ENCODE measurements around the gene ARHGAP22. TPM values are rescaled to one million over a fixed set of nuclear protein-coding genes. Genes with fewer than 3 reads are reported as not detected.

ARHGAP22 gene
- total RNA-seq, 3 donors from 2014 or later: 2.6 to 8.2 (median 4.8) TPM

DNA sequence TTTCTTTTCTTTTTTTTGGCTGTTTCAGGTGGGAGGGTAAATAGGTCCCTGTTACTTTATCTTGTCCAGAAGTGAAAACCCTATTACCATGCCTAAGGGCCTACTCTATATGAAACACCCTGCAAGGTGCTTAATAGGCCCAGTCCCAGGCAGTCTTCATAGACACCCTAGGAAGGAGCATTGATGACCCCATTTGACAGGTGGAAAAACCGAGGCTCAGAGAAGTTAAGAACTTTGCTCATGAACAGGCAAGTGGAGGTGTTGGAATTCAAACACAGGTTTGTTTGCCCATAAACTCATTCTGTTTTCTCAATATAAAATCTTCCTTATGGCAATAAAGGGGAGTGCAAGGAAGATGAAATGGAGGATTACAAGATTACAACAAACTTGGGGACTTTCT lies 115.8 kb downstream of the ARHGAP22 start:
- intact Hi-C loops (cut with DNase I; ENCODE audit: low total_unique reads): no loop called here
- no peak for DNase-seq (ENCODE audit: low spot score in 2 of 2)
- TF ChIP-seq, protein P1, sequence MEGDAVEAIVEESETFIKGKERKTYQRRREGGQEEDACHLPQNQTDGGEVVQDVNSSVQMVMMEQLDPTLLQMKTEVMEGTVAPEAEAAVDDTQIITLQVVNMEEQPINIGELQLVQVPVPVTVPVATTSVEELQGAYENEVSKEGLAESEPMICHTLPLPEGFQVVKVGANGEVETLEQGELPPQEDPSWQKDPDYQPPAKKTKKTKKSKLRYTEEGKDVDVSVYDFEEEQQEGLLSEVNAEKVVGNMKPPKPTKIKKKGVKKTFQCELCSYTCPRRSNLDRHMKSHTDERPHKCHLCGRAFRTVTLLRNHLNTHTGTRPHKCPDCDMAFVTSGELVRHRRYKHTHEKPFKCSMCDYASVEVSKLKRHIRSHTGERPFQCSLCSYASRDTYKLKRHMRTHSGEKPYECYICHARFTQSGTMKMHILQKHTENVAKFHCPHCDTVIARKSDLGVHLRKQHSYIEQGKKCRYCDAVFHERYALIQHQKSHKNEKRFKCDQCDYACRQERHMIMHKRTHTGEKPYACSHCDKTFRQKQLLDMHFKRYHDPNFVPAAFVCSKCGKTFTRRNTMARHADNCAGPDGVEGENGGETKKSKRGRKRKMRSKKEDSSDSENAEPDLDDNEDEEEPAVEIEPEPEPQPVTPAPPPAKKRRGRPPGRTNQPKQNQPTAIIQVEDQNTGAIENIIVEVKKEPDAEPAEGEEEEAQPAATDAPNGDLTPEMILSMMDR (IDR thresholded peaks at IDR 0.05): no peak
- TF ChIP-seq POLR2A (IDR thresholded peaks at IDR 0.05): no peak
- TF ChIP-seq POLR2AphosphoS5 (IDR thresholded peaks at IDR 0.05): no peak

DNA sequence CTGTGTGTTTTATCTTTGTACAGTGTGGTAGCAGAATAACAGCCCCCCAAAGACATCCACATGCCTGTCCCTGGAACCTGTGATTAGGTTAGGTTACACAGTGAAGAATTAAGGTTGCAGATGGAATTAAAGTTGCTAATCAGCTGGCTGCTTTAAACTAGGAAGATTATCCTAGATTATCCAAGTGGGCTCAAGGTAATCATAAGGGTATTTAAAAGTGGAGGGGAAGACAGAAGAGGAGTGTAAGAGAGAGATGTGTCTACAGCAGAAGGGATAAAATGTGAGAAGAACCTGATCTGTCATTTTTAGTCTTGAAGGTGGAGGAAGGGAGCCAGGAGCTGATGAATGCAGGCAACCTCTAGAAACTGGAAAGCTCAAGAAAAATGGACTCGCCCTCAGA lies 117.6 kb downstream of the ARHGAP22 start:
- H3K9me3 ChIP-seq: no peaks in the 10 kb centered on the region
- no peaks in the 10 kb centered on the region for H3K27me3 ChIP-seq

More for the DNA sequence above, 115.8 kb downstream of the ARHGAP22 start:
- Histone ChIP-seq H3K4me1 (no peaks in the 10 kb centered on the region), H3K9me3 (no peaks in the 10 kb centered on the region), H3K4me3 (no peak overlapping the region), H3K27ac (no peak overlapping the region), H3K36me3 (no peaks in the 10 kb centered on the region), H3K27me3 (no peaks in the 10 kb centered on the region)

DNA sequence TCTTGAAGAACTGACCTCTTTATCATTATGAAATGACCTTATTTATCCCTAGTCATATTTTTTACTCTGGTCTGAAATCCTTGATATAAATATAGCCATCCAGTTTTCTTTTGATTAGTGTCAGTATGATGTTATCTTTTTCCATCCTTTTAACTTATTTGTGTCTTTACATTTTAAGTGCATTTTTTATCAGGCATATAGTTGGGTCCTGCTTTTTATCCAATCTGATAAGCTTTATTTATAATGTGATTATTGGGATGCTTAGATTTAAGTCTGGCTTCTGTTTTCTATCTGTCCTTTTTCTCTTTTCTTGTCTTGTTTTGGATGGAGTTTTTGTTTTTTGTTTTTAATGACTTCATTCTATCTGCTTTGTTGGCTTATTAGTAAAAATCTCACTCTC lies 119.2 kb downstream of the ARHGAP22 start:
- Histone ChIP-seq H3K27me3 (no peaks in the 10 kb centered on the region), H3K4me1 (no peaks in the 10 kb centered on the region), H3K9me3 (no peaks in the 10 kb centered on the region), H3K4me3 (no peak overlapping the region), H3K36me3 (no peaks in the 10 kb centered on the region), H3K27ac (no peak overlapping the region)
- TF ChIP-seq, protein P1 (IDR thresholded peaks at IDR 0.05): no peak
- no peak for TF ChIP-seq POLR2A (IDR thresholded peaks at IDR 0.05)
- no peak for TF ChIP-seq POLR2AphosphoS5 (IDR thresholded peaks at IDR 0.05)
- intact Hi-C loops (cut with DNase I; ENCODE audit: low total_unique reads): no loop called here
- DNase-seq (ENCODE audit: low spot score in 2 of 2): no peak

More for the DNA sequence above, 117.6 kb downstream of the ARHGAP22 start:
- TF ChIP-seq, protein P1 (IDR thresholded peaks at IDR 0.05): no peak
- no peak for TF ChIP-seq POLR2A (IDR thresholded peaks at IDR 0.05)
- TF ChIP-seq POLR2AphosphoS5 (IDR thresholded peaks at IDR 0.05): no peak
- intact Hi-C loops (cut with DNase I; ENCODE audit: low total_unique reads): no loop called here
- Histone ChIP-seq H3K4me1 (no peaks in the 10 kb centered on the region), H3K36me3 (no peaks in the 10 kb centered on the region), H3K4me3 (no peak overlapping the region), H3K27ac (no peak overlapping the region)
- DNase-seq (ENCODE audit: low spot score in 2 of 2): no peak

- intact Hi-C loops (cut with DNase I; ENCODE audit: low total_unique reads): no loop called here
- TF ChIP-seq POLR2A (IDR thresholded peaks at IDR 0.05): no peak
- TF ChIP-seq, protein P1 (IDR thresholded peaks at IDR 0.05): no peak
- no peak for TF ChIP-seq POLR2AphosphoS5 (IDR thresholded peaks at IDR 0.05)
- H3K27me3 ChIP-seq: no peaks in the 10 kb centered on the region
- H3K27ac ChIP-seq: no peak overlapping the region
- H3K36me3 ChIP-seq: no peaks in the 10 kb centered on the region
- peak in 1 of 2 donors; percentile 7 for DNase-seq (ENCODE audit: low spot score in 2 of 2)
- H3K4me1 ChIP-seq: no peaks in the 10 kb centered on the region
- no peaks in the 10 kb centered on the region for H3K9me3 ChIP-seq
- H3K4me3 ChIP-seq: no peak overlapping the region
These were observed 120.0 kb downstream of the ARHGAP22 start for GRCh38 chr10:48484911-48485310.

DNA sequence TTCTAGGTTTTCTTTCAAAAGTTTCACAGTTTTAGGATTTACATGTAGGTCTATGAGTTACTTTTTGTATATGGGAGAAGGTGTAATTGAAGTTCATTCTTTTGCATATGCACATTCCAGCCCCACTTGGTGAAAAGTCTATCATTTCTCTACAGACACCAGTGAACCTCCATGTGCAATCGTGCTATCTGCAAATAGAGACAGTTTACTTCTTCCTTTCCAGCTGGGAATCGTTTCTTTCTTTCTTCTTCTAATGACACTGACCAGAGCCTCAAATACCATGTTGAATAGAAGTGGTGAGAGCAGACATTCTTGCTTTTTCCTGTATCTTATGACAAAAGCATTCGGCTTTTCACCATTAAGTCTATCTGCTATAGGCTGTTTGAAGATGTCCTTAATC lies 122.7 kb downstream of the ARHGAP22 start:
- H3K9me3 ChIP-seq: no peaks in the 10 kb centered on the region
- H3K27ac ChIP-seq: no peak overlapping the region
- no peaks in the 10 kb centered on the region for H3K36me3 ChIP-seq
- no peaks in the 10 kb centered on the region for H3K4me1 ChIP-seq
- no peak for DNase-seq (ENCODE audit: low spot score in 2 of 2)
- no peak overlapping the region for H3K4me3 ChIP-seq
- no peak for TF ChIP-seq POLR2AphosphoS5 (IDR thresholded peaks at IDR 0.05)
- TF ChIP-seq, protein P1 (IDR thresholded peaks at IDR 0.05): no peak
- TF ChIP-seq POLR2A (IDR thresholded peaks at IDR 0.05): no peak
- intact Hi-C loops (cut with DNase I; ENCODE audit: low total_unique reads): no loop called here
- H3K27me3 ChIP-seq: no peaks in the 10 kb centered on the region
